GM18907 (cell line): ENCODE measurements around the gene FAM234B.
"Not testable (repeated sequence)": the region's sequence is repeated elsewhere in the genome, so short reads cannot be mapped to it uniquely, and the experiment has no call there.

ENCODE experiments used
- ATAC-seq: cut with Tn5 transposase; IDR thresholded peaks from one replicate; pipeline ENCODE4 v1.9.1; 2021; ENCODE audit warnings: mild to moderate bottlenecking, moderate library complexity; ENCODE audit not compliant: unreplicated experiment

Gene FAM234B

GRCh38 chr12:13053617-13054016, 9.4 kb downstream of the FAM234B start:
- not testable (repeated sequence) for ATAC-seq

DNA sequence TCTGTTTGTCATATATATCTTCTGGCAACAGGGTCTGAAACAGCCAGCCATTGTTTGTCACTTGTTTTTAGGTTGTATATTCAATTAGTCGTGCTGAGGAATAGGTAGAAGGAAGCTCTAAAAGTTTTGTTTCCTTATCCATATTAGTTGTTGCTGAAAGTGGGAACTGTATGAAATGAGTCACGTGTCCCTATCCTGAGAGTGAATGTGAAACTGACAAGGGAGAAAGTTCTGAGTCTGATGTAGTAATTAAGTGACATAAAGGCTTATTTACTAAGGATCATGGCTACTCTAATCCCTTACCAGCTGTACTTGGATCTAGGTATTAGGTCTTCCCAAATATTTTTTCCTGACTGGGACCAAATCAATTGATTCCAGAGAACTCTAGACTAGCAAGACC, 16.4 kb downstream of the FAM234B start:
- ATAC-seq: no peak

GRCh38 chr12:13061377-13061776, 17.2 kb downstream of the FAM234B start:
- ATAC-seq: no peak

DNA sequence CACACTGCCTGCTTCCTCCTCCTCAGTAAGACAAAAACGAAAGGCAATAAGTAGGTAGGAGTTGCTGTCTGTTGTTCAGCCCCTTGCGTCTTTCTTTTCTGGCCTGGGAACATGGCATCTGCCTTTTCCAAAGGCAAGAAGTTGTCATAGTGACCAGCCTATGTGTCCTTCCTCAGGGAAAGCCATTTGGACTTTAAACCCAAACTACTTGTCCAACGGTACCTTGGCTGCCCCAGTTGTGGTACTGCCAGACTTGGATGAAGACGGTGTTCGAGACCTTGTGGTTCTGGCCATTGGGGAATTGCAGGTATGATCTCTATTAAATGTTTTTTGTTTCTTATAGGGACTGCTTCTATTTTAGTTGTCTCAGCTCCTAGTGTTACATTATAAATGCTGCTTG, 18.5 kb downstream of the FAM234B start:
- ATAC-seq: no peak

- no peak for ATAC-seq
Measured at GRCh38 chr12:13066014-13066413, 21.8 kb downstream of the FAM234B start.

DNA sequence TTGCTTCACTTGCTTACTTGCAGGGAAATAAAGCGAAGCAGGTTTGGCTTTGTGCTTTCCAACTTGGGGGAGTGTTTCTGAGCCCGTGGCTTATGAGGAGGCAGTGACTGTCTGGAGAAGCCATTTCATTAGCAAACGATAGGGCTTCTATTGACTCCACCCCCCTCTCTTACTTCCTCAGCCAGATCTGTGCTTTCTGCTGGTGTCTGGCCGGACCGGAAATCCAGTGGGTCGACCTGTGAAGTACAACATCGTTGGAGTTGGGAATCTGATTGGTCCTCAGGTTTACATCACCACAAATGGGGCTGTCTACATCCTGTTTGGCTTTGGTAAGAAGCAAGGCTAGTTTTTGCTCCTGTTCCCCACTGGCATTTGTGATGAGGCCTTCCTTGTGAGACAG, 22.3 kb downstream of the FAM234B start:
- ATAC-seq: no peak

- ATAC-seq: no peak
Measured at GRCh38 chr12:13067322-13067721, 23.1 kb downstream of the FAM234B start.

DNA sequence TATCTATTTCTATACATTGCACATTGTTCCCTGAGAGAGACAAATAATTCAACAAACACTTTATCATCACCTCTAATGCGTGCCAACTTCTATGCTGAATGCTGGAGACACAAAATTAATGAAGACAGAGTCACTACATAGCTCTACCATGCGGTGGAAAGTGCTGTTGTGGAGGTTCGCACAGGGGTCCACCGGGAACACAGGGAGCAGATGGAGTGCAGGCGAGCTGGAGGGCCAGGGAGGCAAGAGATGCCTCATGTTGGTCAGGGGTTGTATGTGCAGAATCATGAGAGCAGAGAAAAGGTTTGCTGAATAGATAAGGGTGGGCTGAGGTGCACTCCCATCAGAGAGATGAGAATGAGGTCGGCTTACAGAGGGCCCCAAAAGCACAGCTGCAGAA, 25.2 kb downstream of the FAM234B start:
- no peak for ATAC-seq

GRCh38 chr12:13071305-13072280, 27.4 kb downstream of the FAM234B start:
- ATAC-seq: no peak

- no peak for ATAC-seq
Measured at GRCh38 chr12:13073173-13073572, 29.0 kb downstream of the FAM234B start.

DNA sequence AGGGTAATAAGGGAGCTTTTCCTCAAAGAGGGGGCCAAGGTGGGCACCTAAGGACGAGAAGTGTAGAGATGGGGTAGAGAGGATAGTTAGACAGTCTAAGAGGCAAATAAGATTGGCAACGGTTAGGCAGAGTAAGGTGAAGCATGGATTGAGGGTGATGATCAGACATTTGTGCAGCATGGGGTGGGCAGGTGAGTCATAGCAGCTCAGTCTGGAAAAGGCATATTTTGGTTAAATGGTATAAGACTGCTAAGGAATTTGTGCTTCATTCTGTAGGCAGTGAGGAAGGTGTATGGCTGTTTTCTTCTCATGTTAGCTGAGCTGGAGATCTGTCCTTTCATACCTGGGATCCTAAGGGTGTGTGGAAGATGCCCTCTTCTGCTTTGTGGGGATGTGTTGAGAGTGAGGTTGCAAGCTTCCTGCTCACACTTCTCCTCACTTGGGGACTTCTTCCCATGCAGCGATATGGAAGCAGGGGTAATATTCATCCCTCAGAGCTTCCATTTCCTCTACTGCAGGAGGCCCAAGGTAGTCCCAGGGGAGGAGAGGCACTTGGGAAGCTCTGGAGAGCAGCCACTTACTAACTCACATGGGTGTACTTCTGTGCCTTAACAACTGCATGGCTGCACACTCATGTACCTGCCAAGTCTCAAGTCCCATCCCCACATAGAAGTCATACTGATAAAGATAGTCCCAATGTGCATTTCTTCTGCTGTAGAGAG, 30.4 kb downstream of the FAM234B start:
- ATAC-seq: no peak

GRCh38 chr12:13075118-13075480, 30.9 kb downstream of the FAM234B start:
- ATAC-seq: no peak

DNA sequence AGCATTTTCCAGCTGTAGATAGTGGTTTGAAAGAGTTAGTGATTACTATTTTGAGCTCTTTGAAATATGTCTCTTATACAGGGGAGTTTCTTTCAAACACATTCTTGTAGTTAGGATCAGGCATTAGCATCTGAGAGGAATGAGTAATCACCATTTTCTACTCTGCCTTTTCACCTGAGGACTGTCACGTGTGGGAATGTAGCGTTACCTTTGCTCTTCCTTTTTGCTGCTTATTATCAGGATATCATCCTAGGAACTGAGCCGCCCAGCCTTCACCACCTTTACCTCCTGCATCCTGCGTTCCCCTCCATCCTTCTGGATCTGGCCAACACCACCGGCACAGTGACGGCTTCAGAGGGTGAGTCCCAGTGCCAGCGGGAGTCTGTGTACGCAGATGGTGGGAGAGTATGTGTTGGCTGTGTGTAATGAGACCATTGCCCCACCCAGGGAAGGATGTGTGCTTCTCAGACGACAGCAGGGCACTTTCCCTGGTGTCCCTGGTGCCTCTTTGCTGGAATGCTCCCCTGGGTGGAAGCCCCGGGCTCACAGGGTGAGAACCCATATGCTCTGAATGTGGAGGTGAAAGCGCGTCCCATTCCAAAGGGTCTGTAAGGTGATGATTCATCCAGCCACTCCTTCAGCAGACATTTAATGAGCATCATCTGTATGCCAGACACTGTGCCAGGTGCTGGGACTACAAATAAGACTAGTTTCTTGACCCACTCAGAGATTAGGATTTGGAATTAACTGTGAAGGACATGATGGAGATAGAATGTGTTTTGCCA, 31.8 kb downstream of the FAM234B start:
- ATAC-seq: no peak

GRCh38 chr12:13079440-13079906, 35.3 kb downstream of the FAM234B start:
- no peak for ATAC-seq

GRCh38 chr12:13080266-13080665, 36.1 kb downstream of the FAM234B start:
- ATAC-seq: no peak

DNA sequence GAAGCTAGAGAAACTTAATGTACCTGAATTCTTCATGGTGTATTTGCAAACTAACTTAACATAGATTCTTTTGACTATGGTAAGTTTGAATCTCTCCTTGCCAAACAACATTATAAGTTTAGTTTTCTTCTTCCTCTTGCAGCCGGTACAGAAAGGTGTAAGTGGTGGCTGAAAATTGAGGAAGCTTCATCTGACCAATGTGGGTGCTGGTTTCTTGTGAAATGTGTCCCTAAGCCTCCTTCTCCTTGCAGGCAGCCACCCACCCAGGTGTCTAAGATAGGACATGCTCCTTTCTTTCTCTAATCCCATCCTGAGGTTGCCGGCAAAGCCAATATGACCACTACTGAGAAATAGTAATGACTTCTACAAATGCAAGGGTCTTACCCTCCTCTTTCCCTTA, 38.7 kb downstream of the FAM234B start:
- no peak for ATAC-seq

DNA sequence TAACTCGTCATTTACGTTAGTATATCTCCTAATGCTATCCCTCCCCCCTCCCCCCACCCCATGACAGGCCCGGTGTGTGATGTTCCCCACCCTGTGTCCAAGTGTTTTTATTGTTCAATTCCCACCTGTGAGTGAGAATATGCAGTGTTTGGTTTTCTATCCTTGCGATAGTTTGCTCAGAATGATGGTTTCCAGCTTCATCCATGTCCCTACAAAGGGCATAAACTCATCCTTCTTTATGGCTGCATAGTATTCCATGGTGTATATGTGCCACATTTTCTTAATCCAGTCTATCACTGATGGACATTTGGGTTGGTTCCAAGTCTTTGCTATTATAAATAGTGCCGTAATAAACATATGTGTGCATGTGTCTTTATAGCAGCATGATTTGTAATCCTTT, 39.5 kb downstream of the FAM234B start:
- ATAC-seq: not testable (repeated sequence)

DNA sequence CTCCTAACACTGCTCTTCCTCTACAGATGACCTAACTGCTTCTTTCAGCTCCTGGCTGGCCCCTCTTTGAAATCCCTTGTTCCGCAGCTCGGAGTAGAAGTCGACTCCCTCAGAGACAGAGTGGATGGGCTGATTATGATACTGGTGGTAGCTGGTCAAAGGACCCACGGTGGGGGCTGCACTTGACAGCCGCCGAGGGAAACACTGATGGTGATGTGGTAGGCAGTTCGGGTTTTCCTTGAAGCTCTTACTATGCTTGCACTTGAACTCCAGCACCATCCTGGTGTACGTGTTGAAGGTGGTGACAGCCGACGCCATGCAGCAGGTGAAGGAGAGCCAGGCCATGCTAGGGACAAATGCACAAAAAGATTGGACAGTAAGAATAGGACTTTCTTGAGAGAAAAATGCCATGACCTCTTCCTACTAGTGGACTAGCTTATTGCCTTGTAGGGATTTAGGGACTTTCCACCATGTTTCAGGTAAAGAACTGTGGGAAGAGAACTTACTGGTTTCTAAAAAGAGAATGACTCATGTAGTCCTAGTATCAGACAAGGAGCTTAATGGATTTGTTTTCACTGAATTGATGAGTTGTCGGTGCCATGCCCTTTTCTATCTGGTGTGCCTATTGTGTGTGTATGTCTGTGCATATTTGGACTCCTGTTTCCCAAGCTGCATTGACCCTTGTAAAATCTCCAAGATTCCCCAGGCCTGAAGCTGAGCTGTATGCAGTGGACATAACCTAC, 40.9 kb downstream of the FAM234B start:
- ATAC-seq: no peak

DNA sequence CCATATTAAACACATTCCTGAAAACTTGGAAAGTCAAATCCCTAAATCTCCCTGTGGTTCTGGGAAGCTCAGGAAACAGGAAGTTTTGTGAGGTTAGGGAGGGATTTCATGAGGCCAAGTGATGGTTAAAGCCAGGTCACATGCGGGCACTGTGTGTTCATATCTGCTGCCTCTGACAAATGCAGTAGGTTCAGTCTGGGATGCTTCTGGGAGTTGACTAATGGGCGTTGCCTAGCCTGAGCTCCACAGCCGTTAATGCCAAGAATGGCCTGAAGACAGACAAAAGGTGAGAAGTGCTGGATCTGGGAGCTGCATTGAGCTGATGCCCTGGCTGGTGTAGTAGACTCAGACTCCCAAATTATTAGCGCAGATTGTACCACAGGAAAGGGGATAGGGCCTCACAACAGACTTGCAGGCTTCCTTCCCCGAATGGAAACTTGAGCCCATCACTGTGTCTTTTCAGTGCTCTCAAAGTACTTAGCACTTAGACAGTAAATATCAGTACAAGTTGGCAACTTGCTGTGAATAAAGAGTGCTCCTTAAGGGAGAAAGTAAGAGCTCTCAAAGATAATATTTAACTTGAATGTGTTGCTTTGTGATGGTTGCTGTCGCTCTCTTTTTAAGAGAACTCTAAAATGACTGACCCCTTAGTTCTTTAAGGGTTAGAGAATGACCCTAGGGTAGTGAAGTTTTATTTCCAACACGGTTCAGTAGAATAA, 41.9 kb downstream of the FAM234B start:
- no peak for ATAC-seq

DNA sequence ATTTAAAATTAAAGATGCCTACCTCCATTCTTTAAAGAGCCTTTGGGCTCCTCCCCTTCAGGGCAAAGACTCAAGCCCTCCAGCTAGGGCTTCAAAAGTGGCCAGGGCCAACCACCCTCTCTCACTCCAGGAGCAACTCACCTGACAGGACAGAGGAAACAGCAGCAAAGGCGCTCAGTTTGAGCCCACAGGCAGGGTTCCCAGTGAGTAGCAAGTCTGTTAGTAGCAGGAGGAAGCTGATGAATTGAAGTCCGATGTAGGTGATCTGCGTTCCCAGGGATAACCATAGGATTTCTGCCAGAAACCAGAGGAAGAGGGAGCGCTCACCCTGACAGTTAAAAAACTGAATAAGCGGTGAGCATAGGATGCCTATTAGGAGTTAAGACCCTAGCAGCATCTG, 43.6 kb downstream of the FAM234B start:
- ATAC-seq: no peak
